K562 treated with DMSO at 1 percent for 4 hours (cell line): ENCODE data around the gene KTN1. TPM values are rescaled to one million over a fixed set of nuclear protein-coding genes. Genes with fewer than 3 reads are reported as not detected.

Source experiments
- total RNA-seq: library from RNA; unstranded; fragments of 300-600 nt; gene quantifications from 2 replicates; pipeline ENCODE4 v1.2.3, GENCODE V29; 2022; ENCODE audit not compliant: insufficient read depth

Gene KTN1, protein sequence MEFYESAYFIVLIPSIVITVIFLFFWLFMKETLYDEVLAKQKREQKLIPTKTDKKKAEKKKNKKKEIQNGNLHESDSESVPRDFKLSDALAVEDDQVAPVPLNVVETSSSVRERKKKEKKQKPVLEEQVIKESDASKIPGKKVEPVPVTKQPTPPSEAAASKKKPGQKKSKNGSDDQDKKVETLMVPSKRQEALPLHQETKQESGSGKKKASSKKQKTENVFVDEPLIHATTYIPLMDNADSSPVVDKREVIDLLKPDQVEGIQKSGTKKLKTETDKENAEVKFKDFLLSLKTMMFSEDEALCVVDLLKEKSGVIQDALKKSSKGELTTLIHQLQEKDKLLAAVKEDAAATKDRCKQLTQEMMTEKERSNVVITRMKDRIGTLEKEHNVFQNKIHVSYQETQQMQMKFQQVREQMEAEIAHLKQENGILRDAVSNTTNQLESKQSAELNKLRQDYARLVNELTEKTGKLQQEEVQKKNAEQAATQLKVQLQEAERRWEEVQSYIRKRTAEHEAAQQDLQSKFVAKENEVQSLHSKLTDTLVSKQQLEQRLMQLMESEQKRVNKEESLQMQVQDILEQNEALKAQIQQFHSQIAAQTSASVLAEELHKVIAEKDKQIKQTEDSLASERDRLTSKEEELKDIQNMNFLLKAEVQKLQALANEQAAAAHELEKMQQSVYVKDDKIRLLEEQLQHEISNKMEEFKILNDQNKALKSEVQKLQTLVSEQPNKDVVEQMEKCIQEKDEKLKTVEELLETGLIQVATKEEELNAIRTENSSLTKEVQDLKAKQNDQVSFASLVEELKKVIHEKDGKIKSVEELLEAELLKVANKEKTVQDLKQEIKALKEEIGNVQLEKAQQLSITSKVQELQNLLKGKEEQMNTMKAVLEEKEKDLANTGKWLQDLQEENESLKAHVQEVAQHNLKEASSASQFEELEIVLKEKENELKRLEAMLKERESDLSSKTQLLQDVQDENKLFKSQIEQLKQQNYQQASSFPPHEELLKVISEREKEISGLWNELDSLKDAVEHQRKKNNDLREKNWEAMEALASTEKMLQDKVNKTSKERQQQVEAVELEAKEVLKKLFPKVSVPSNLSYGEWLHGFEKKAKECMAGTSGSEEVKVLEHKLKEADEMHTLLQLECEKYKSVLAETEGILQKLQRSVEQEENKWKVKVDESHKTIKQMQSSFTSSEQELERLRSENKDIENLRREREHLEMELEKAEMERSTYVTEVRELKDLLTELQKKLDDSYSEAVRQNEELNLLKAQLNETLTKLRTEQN (N-terminal part only)
- 34.7 and 38.4 TPM in 2 replicates for total RNA-seq

DNA sequence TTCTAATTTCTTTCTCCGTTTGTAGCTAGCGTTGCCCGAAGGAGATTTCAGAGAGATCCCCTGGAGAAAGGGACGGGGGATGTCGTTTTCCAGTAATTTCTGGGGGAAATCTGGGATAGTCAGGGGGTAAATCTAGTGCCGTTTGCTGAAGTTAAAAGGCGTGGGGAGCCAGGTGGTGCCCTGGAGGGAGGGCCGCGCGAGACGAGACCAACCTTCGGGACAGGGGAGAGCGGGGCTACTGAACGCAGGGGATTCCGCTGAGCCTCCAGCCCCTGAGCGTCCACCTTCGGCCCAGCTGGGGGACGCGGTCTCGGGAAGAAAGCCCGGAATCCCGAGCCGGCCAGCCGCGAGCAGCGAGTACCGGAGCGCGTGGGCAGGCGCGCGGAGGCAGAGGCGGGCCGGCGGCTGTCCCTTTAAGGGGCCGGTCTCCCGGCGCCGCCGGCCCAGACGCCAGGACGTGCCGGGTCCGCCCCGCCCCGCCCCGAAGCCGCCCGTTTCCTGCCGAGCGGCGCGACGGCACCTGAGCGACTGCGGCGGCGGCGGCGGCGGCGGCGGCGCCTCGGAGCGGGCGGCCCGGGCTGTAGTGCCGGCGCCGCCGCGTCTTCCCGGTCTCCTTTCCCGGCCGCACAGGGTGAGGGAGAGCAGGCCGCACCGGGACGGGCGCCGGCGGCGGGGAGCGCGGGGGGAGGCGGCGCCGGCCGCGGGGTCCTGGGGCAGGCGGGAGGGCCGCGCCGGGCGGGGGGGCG is at the start of gene KTN1:
Gene KTN1 (plus strand): TSS at position 484 of the 746 bp plus-strand sequence. CDS start 31,842 bp downstream, outside the sequence.

Other genes with a start within 250 kb of the KTN1 start
- gene ATG14, start 168.4 kb upstream of the KTN1 start, total RNA-seq = 2.1 and 3.1 TPM in 2 replicates
- gene TBPL2, start 139.6 kb upstream of the KTN1 start, total RNA-seq = not detected in 2 replicates